ENCODE results near the gene HLA-DOA. TPM values are rescaled to one million over a fixed set of nuclear protein-coding genes. Genes with fewer than 3 reads are reported as not detected.

The HLA-DOA gene
- total and polyA plus RNA-seq, 2 of the 8 experiments (the other 6 are each of a cell fraction or from before 2014, with no cell fraction given) = 23.7 to 89.0 TPM

- H3K9ac ChIP-seq (replicated peaks in 1 of 4; ENCODE audit: extremely low read depth in 1 of 4, low read depth in 3 of 4, low read length in 3 of 4) = no peak overlapping the region
- H2BK20ac ChIP-seq (ENCODE audit: low read length) = no peak overlapping the region
- FAIRE-seq (no peak), DNase-seq (ENCODE audit: low read depth in 1 of 2, low spot score in 2 of 2) (no peak)
- no peak overlapping the region for H4K8ac ChIP-seq (ENCODE audit: extremely low read depth, insufficient read depth, low read length)
- no peak overlapping the region for H4K91ac ChIP-seq (replicated peaks; ENCODE audit: insufficient read length, low read length)
- no peaks in the 10 kb centered on the region for H3K4me1 ChIP-seq (replicated peaks in 1 of 4; ENCODE audit: control insufficient read depth in 3 of 4, insufficient read depth in 4 of 4, low read length in 3 of 4)
- H3K23ac ChIP-seq (ENCODE audit: insufficient read length) = no peak overlapping the region
- no peaks in the 10 kb centered on the region for H3K79me1 ChIP-seq (ENCODE audit: low read depth, low read length)
- no peak overlapping the region for H3K14ac ChIP-seq (ENCODE audit: insufficient read length)
- H2BK5ac ChIP-seq (ENCODE audit: low read depth, low read length) = no peak overlapping the region
- H2BK15ac ChIP-seq (ENCODE audit: low read length) = no peak overlapping the region
- WGBS, 2 experiments (ENCODE audit: extremely low coverage in 1 of 2, insufficient coverage in 1 of 2, insufficient read length in 1 of 2, insufficient replicate concordance in 2 of 2, low coverage in 1 of 2, low lambda C conversion rate in 2 of 2, missing lambda C conversion rate in 1 of 2) = 100% methylated on average over 1 of the region's 1 CpG; no CpG with 5 or more reads in 1 of the 2 experiments
- no peak overlapping the region for H3K18ac ChIP-seq (ENCODE audit: extremely low read depth, low read length)
- no peaks in the 10 kb centered on the region for H3K9me3 ChIP-seq (ENCODE audit: insufficient read depth in 2 of 2, low read depth in 1 of 2, low read length in 1 of 2)
- TF ChIP-seq NRF1 (IDR thresholded peaks at IDR 0.05; ENCODE audit: low read depth, low read length) = no peak
- H2AK5ac ChIP-seq (ENCODE audit: low read depth, low read length) = no peak overlapping the region
- H3K36me3 ChIP-seq (ENCODE audit: control insufficient read depth in 2 of 4, insufficient read depth in 4 of 4, low read length in 3 of 4) = no peaks in the 10 kb centered on the region
- no peak overlapping the region for H2BK120ac ChIP-seq (replicated peaks; ENCODE audit: low read depth, low read length)
- POLR2A ChIA-PET (ENCODE audit: partially characterized antibody) = no interaction called here
- no peak overlapping the region for H2BK12ac ChIP-seq (ENCODE audit: low read depth, low read length)
- H3K4me3 ChIP-seq (ENCODE audit: extremely low read depth in 1 of 4, insufficient read depth in 2 of 4, low read depth in 3 of 4, low read length in 4 of 4) = no peak overlapping the region
- no peaks in the 10 kb centered on the region for H3K27me3 ChIP-seq (replicated peaks in 1 of 4; ENCODE audit: control insufficient read depth in 3 of 4, extremely low read depth in 1 of 4, insufficient read depth in 3 of 4, low read length in 3 of 4)
- H3K27ac ChIP-seq (ENCODE audit: low read depth, low read length) = no peak overlapping the region
- H4K5ac ChIP-seq (ENCODE audit: insufficient read length, low read depth, low read length) = no peak overlapping the region
- no peak overlapping the region for H2AFZ ChIP-seq (ENCODE audit: low read length)
- H3K23me2 ChIP-seq (ENCODE audit: low read depth, low read length) = no peaks in the 10 kb centered on the region
- no peak overlapping the region for H3K4me2 ChIP-seq (ENCODE audit: insufficient read depth in 1 of 2, low read depth in 2 of 2, low read length in 2 of 2)
- no peaks in the 10 kb centered on the region for H4K20me1 ChIP-seq (replicated peaks in 1 of 2; ENCODE audit: control insufficient read depth in 1 of 2, insufficient read depth in 2 of 2, low read length in 2 of 2)
- no peak overlapping the region for H3K56ac ChIP-seq (replicated peaks; ENCODE audit: insufficient read length, low read depth, low read length)
- CTCF ChIA-PET (ENCODE audit: partially characterized antibody) = no interaction called here
- H3K4ac ChIP-seq (replicated peaks; ENCODE audit: insufficient read length, low read depth, low read length) = no peak overlapping the region
- H3K79me2 ChIP-seq (ENCODE audit: control insufficient read depth in 1 of 2, insufficient read depth in 2 of 2, low read length in 2 of 2) = no peaks in the 10 kb centered on the region
These were observed 25.2 kb upstream of the HLA-DOA start for GRCh38 chr6:33034554-33034953.

All from H1 (cell line).